SK-N-SH (cell line): ENCODE data around the gene SLC35F4. TPM values are rescaled to one million over a fixed set of nuclear protein-coding genes. Genes with fewer than 3 reads are reported as not detected.

Experiments used
- CTCF ChIA-PET: fragments of 300-600, 350-600 bp; formaldehyde crosslinking; extraction: SDS; loops from one replicate; lab custom pipeline; 2021; lab: Yijun Ruan, JAX
- POLR2A ChIA-PET: fragments of 350-600 bp; sonication (Branson Sonifier 250); formaldehyde crosslinking; extraction: SDS; loops from one replicate; lab custom pipeline; 2020; ENCODE audit warnings: antibody characterized with exemption, inconsistent platforms; lab: Yijun Ruan, JAX
- DNase-seq: peaks from one replicate; pipeline ENCODE4 v3.0.0; 2012
- H2AFZ ChIP-seq: fragments of 200-600 bp; sonication (generic); 2 replicates; pipeline ENCODE4 v1.8.1; 2016; ENCODE audit warnings: antibody characterized with exemption, mild to moderate bottlenecking, low read depth
- H3F3A ChIP-seq: fragments of 200-600 bp; sonication (generic); replicated peaks from 2 replicates; pipeline ENCODE3; 2016; ENCODE audit warnings: antibody characterized with exemption, mild to moderate bottlenecking; ENCODE audit not compliant: insufficient read depth
- H3K27ac ChIP-seq, 2 experiments: fragments of 200-500 bp in 1 of 2; fragments of 200-600 bp in 1 of 2; sonication (Bioruptor generic) in 1 of 2; sonication (generic), shearing (Covaris generic) in 1 of 2; 2 replicates each; pipeline versions ENCODE4 v1.5.1 to v1.6.1; 2014 to 2016; ENCODE audit warnings: low read depth in 2 of 2, inconsistent platforms in 1 of 2, low read length in 1 of 2, mild to moderate bottlenecking in 1 of 2, mixed read lengths in 1 of 2
- H3K27me3 ChIP-seq: fragments of 200-600 bp; sonication (generic), shearing (Covaris generic); 2 replicates; pipeline ENCODE4 v1.6.1; 2016; ENCODE audit warnings: mixed run types; ENCODE audit not compliant: insufficient read depth
- H3K36me3 ChIP-seq, 2 experiments: fragments of 200-500 bp in 1 of 2; fragments of 200-600 bp in 1 of 2; sonication (Bioruptor generic) in 1 of 2; sonication (generic) in 1 of 2; replicated peaks in 1 of 2; 2 replicates each; pipeline versions ENCODE3 to v1.5.1; 2014 to 2016; ENCODE audit warnings: low read length in 1 of 2, mild to moderate bottlenecking in 1 of 2; ENCODE audit not compliant: insufficient read depth in 2 of 2, control insufficient read depth in 1 of 2
- H3K4me1 ChIP-seq, 2 experiments: fragments of 200-500 bp in 1 of 2; fragments of 200-600 bp in 1 of 2; sonication (Bioruptor generic) in 1 of 2; sonication (generic), shearing (Covaris generic) in 1 of 2; 2 replicates each; pipeline versions ENCODE4 v1.5.1 to v1.6.1; 2014 to 2016; ENCODE audit warnings: low read depth in 1 of 2, low read length in 1 of 2, mixed run types in 1 of 2; ENCODE audit not compliant: insufficient read depth in 2 of 2, control insufficient read depth in 1 of 2
- H3K4me2 ChIP-seq: fragments of 200-600 bp; sonication (generic), shearing (Covaris generic); 2 replicates; pipeline ENCODE4 v1.6.1; 2017; ENCODE audit warnings: mixed run types
- H3K4me3 ChIP-seq, 2 experiments: fragments of 200-500 bp in 1 of 2; fragments of 200-600 bp in 1 of 2; sonication (Bioruptor generic) in 1 of 2; sonication (generic), shearing (Covaris generic) in 1 of 2; 2 replicates each; pipeline versions ENCODE4 v1.5.1 to v1.8.1; 2014 to 2016; ENCODE audit warnings: low read depth in 2 of 2, inconsistent platforms in 1 of 2, low read length in 1 of 2, mild to moderate bottlenecking in 1 of 2, mixed read lengths in 1 of 2, moderate library complexity in 1 of 2
- H3K79me2 ChIP-seq: fragments of 200-600 bp; sonication (generic); 2 replicates; pipeline ENCODE4 v1.8.1; 2017; ENCODE audit warnings: mild to moderate bottlenecking; ENCODE audit not compliant: insufficient read depth
- H3K9ac ChIP-seq: fragments of 200-600 bp; sonication (generic); 2 replicates; pipeline ENCODE4 v1.6.1; 2017; ENCODE audit warnings: mixed run types
- H3K9me2 ChIP-seq: fragments of 200-600 bp; sonication (generic); 2 replicates; pipeline ENCODE4 v1.6.1; 2017; ENCODE audit warnings: mixed run types
- H3K9me3 ChIP-seq: fragments of 200-600 bp; sonication (generic); 2 replicates; pipeline ENCODE4 v1.6.1; 2017; ENCODE audit warnings: mixed run types, mild to moderate bottlenecking, moderate library complexity
- H4K20me1 ChIP-seq: fragments of 200-600 bp; sonication (generic); 2 replicates; pipeline ENCODE4 v1.6.1; 2017; ENCODE audit warnings: mild to moderate bottlenecking, mixed run types; ENCODE audit not compliant: insufficient read depth
- ELF1 ChIP-seq: IDR thresholded peaks from 2 replicates; pipeline ENCODE4 v1.4.0; 2012
- EZH2phosphoT487 ChIP-seq: fragments of 200-600 bp; sonication (generic); IDR thresholded peaks from 2 replicates; pipeline ENCODE4 v1.6.1; 2017; ENCODE audit warnings: low read depth, mixed run types, mild to moderate bottlenecking, antibody characterized with exemption, moderate library complexity, borderline replicate concordance
- FOSL2 ChIP-seq: IDR thresholded peaks from 2 replicates; pipeline ENCODE4 v1.4.0; 2012; ENCODE audit warnings: low read depth, mild to moderate bottlenecking, moderate library complexity, borderline replicate concordance
- JUND ChIP-seq: IDR thresholded peaks from 2 replicates; pipeline ENCODE4 v1.4.0; 2012
- MXI1 ChIP-seq: IDR thresholded peaks from 2 replicates; pipeline ENCODE4 v1.6.1; 2012; ENCODE audit warnings: mild to moderate bottlenecking, low read depth, low read length, improper control_type of control experiment
- POLR2AphosphoS5 ChIP-seq: IDR thresholded peaks from 2 replicates; pipeline ENCODE4 v1.6.1; 2012; ENCODE audit warnings: low read depth, low read length
- RAD21 ChIP-seq: IDR thresholded peaks from 2 replicates; pipeline ENCODE4 v1.6.1; 2012; ENCODE audit warnings: mild to moderate bottlenecking, low read length
- RFX5 ChIP-seq: IDR thresholded peaks from 2 replicates; pipeline ENCODE4 v1.6.1; 2012; ENCODE audit warnings: mild to moderate bottlenecking, improper control_type of control experiment, low read length
- TAF1 ChIP-seq: IDR thresholded peaks from 2 replicates; pipeline ENCODE4 v1.6.1; 2012; ENCODE audit warnings: low read depth, mild to moderate bottlenecking, low read length, moderate library complexity, borderline replicate concordance
- TCF12 ChIP-seq: IDR thresholded peaks from 2 replicates; pipeline ENCODE4 v1.4.0; 2012
- YY1 ChIP-seq: IDR thresholded peaks from 2 replicates; pipeline ENCODE4 v1.4.0; 2012; ENCODE audit warnings: low read depth, mild to moderate bottlenecking
- ZBTB33 ChIP-seq: IDR thresholded peaks from 2 replicates; pipeline ENCODE4 v1.4.0; 2012; ENCODE audit warnings: low read depth, borderline replicate concordance
- whole genome bisulfite sequencing: methylation state at CpG from one replicate; pipeline ENCODE4 v1.1.6; 2017; ENCODE audit warnings: low lambda C conversion rate; 5-methylcytosine and 5-hydroxymethylcytosine counted together
- polyA plus RNA-seq, 3 experiments: library from polyadenylated mRNA; depleted of rRNA; stranded (reverse); fragments of >200 nt; gene quantifications; 2 replicates each; pipeline ENCODE4 v1.2.3, GENCODE V29; 2012
- TF ChIP-seq, protein P1 (sequence below): IDR thresholded peaks from 2 replicates; pipeline ENCODE4 v1.4.0; 2012; ENCODE audit warnings: low read depth, borderline replicate concordance
- TF ChIP-seq, protein P2 (sequence below): IDR thresholded peaks from 2 replicates; pipeline ENCODE4; 2012
- TF ChIP-seq, protein P3 (sequence below): fragments of 150-350 bp; IDR thresholded peaks from 2 replicates; pipeline ENCODE4 v1.6.1; 2017; ENCODE audit warnings: antibody characterized with exemption, low read length, low read depth, borderline replicate concordance

Gene SLC35F4
- polyA plus RNA-seq, 1 of the 3 experiments (the other 2 are of a cell fraction), result not detected

DNA sequence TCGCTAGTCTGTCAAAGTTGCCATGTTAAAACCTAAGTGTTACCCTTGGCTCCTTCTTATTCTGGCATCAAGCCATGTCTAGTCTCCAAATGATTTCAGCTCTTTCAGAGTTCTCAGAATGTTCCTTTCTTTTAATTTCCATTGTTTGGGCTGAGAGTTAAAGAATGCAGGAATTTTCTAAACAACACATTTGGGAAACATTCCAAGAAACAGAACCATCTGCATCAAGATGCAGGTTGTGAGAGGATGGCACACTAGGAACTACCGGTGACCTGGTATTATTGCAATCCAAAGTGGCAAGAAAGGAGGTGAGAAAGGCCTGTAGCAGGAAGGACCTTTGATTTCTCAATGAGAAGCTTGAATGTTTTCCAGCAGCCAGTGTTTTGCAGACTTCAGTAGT, 30.1 kb downstream of the SLC35F4 start:
- Histone ChIP-seq H3K9me2 (no peaks in the 10 kb centered on the region), H4K20me1 (no peaks in the 10 kb centered on the region), H3K79me2 (no peaks in the 10 kb centered on the region), H3K4me3 (no peak overlapping the region), H3K9me3 (no peaks in the 10 kb centered on the region), H3K4me2 (no peak overlapping the region), H2AFZ (no peak overlapping the region), H3K27me3 (0 out of 2 replicates have a peak, but pooled peaks cover 7% of the 10 kb centered on the region), H3K27ac (no peak overlapping the region), H3K4me1 (peaks cover 0 to 25% of the 10 kb centered on the region in 2 experiments; a peak in 1 of 4 replicates), H3K36me3 (no peaks in the 10 kb centered on the region), H3K9ac (no peak overlapping the region), H3F3A (peaks cover 15% of the 10 kb centered on the region)
- POLR2A ChIA-PET, result no interaction called here
- DNase-seq, result no peak
- 30% methylated on average over 2 of the region's 2 CpGs for WGBS
- TF ChIP-seq RAD21 (no peak), YY1 (no peak), EZH2phosphoT487 (no peak), RFX5 (no peak), TCF12 (no peak)
- TF ChIP-seq, protein P1, sequence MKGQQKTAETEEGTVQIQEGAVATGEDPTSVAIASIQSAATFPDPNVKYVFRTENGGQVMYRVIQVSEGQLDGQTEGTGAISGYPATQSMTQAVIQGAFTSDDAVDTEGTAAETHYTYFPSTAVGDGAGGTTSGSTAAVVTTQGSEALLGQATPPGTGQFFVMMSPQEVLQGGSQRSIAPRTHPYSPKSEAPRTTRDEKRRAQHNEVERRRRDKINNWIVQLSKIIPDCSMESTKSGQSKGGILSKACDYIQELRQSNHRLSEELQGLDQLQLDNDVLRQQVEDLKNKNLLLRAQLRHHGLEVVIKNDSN, result no peak
- CTCF ChIA-PET, result no interaction called here

DNA sequence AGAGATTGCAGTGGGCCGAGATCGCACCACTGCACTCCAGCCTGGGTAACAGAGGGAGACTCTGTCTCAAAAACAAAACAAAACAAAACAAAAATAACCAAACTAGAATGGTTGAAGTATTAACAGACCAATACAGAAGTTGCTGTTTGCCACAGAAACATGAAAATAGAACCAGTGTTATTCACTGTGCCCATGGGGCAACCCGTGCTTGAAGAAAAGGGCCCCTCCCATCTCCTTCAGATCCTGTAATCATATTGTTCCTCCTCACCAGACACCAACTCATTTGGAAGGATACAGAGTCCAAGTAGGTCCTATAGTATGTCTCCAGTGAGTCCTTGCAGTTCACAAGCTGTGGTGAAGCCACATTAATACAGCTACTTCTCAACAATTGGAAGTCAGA, 30.9 kb downstream of the SLC35F4 start:
- H3K9ac ChIP-seq, result no peak overlapping the region
- H3K4me3 ChIP-seq, result no peak overlapping the region
- no peak overlapping the region for H3K4me2 ChIP-seq
- H3K27ac ChIP-seq, result no peak overlapping the region
- no peaks in the 10 kb centered on the region for H3K79me2 ChIP-seq
- H4K20me1 ChIP-seq, result no peaks in the 10 kb centered on the region
- TF ChIP-seq MXI1 (no peak), ELF1 (no peak), YY1 (no peak), RFX5 (no peak), TAF1 (no peak), FOSL2 (no peak), POLR2AphosphoS5 (no peak), ZBTB33 (no peak), JUND (no peak)
- TF ChIP-seq, protein P2, sequence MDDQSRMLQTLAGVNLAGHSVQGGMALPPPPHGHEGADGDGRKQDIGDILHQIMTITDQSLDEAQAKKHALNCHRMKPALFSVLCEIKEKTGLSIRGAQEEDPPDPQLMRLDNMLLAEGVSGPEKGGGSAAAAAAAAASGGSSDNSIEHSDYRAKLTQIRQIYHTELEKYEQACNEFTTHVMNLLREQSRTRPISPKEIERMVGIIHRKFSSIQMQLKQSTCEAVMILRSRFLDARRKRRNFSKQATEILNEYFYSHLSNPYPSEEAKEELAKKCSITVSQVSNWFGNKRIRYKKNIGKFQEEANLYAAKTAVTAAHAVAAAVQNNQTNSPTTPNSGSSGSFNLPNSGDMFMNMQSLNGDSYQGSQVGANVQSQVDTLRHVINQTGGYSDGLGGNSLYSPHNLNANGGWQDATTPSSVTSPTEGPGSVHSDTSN, result no peak
- TF ChIP-seq, protein P3, sequence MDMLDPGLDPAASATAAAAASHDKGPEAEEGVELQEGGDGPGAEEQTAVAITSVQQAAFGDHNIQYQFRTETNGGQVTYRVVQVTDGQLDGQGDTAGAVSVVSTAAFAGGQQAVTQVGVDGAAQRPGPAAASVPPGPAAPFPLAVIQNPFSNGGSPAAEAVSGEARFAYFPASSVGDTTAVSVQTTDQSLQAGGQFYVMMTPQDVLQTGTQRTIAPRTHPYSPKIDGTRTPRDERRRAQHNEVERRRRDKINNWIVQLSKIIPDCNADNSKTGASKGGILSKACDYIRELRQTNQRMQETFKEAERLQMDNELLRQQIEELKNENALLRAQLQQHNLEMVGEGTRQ, result no peak
- TF ChIP-seq, protein P1, result no peak
- TF ChIP-seq, all 33 proteins: peak for 0
- Histone ChIP-seq H3K4me1 (peaks cover 0 to 25% of the 10 kb centered on the region in 2 experiments; a peak in 1 of 4 replicates), H3K36me3 (no peaks in the 10 kb centered on the region), H3F3A (peaks cover 15% of the 10 kb centered on the region), H3K9me3 (no peaks in the 10 kb centered on the region), H2AFZ (no peak overlapping the region), H3K9me2 (no peaks in the 10 kb centered on the region), H3K27me3 (0 out of 2 replicates have a peak, but pooled peaks cover 7% of the 10 kb centered on the region)
- ChIA-PET CTCF (no interaction called here), POLR2A (no interaction called here)
- WGBS, result 35% methylated on average over 3 of the region's 3 CpGs
- DNase-seq, result no peak
